Endothelial cell of umbilical vein (primary cell): Measurements from ENCODE around the gene CNP. TPM values are rescaled to one million over a fixed set of nuclear protein-coding genes. Genes with fewer than 3 reads are reported as not detected.

ENCODE experiments used
- BruUV-seq: library from RNA; stranded (reverse); fragments of 400-500 nt; replicated peaks from 2 replicates; lab custom pipeline; 2021; lab: Mats Ljungman, UMichigan
- CTCF ChIA-PET: fragments of 300-600, 350-600 bp; sonication (Branson Sonifier 250); formaldehyde crosslinking; loops from one replicate; lab custom pipeline; 2021; ENCODE audit warnings: antibody characterized with exemption, inconsistent platforms; lab: Charles Lee
- POLR2A ChIA-PET: fragments of 300-600, 350-600 bp; sonication (Branson Sonifier 250); formaldehyde crosslinking; loops from one replicate; lab custom pipeline; 2021; ENCODE audit warnings: antibody characterized with exemption, inconsistent platforms; lab: Charles Lee
- DNase-seq: peaks from one replicate; pipeline ENCODE4 v3.0.0-alpha.2; 2011; ENCODE audit warnings: low read depth, low spot score
- FAIRE-seq: peaks from 2 replicates; lab custom pipeline; 2011; peaks lifted over from hg19 to GRCh38; lab: Jason Lieb, UNC
- H2AFZ ChIP-seq: 2 replicates; pipeline ENCODE4 v1.6.0; 2012; ENCODE audit warnings: low read depth, low read length, control low read depth, inconsistent platforms
- H3K27ac ChIP-seq: 2 replicates; pipeline ENCODE4 v1.5.1; 2011; ENCODE audit warnings: low read depth, mild to moderate bottlenecking, control low read depth, low read length, moderate library complexity; ENCODE audit not compliant: insufficient read depth
- H3K27me3 ChIP-seq, 2 experiments: 2 replicates each; pipeline versions ENCODE4 v1.6.0 to v1.6.1; 2011; ENCODE audit warnings: low read length in 2 of 2, mixed read lengths in 1 of 2; ENCODE audit not compliant: control insufficient read depth in 2 of 2, insufficient read depth in 2 of 2
- H3K36me3 ChIP-seq, 2 experiments: 2 replicates in 1 of 2; 3 replicates in 1 of 2; pipeline ENCODE4 v1.5.1; 2011; ENCODE audit warnings: low read length in 2 of 2, mild to moderate bottlenecking in 1 of 2, moderate library complexity in 1 of 2; ENCODE audit not compliant: control insufficient read depth in 2 of 2, insufficient read depth in 2 of 2; ENCODE audit errors: extremely low read depth in 1 of 2
- H3K4me1 ChIP-seq: 3 replicates; pipeline ENCODE4 v1.5.1; 2011; ENCODE audit warnings: mild to moderate bottlenecking, low read length; ENCODE audit not compliant: control insufficient read depth, insufficient read depth; ENCODE audit errors: extremely low read depth
- H3K4me2 ChIP-seq: 2 replicates; pipeline ENCODE4 v1.6.1; 2011; ENCODE audit warnings: low read length, control low read depth, mixed read lengths; ENCODE audit not compliant: insufficient read depth
- H3K4me3 ChIP-seq, 3 experiments: fragments of 200-600 bp in 1 of 3; sonication (generic), shearing (Covaris generic) in 1 of 3; replicated peaks in 1 of 3; 2 replicates each; pipeline ENCODE4 v1.5.1; 2011 to 2016; ENCODE audit warnings: control low read depth in 3 of 3, low read length in 3 of 3, mild to moderate bottlenecking in 2 of 3, inconsistent platforms in 1 of 3, low read depth in 1 of 3, moderate library complexity in 1 of 3; ENCODE audit not compliant: insufficient read depth in 1 of 3
- H3K79me2 ChIP-seq: 2 replicates; pipeline ENCODE4 v1.6.0; 2012; ENCODE audit warnings: low read length, inconsistent platforms; ENCODE audit not compliant: control insufficient read depth, insufficient read depth
- H3K9ac ChIP-seq: replicated peaks from 2 replicates; pipeline ENCODE3; 2011; ENCODE audit warnings: low read length, control low read depth; ENCODE audit not compliant: insufficient read depth; ENCODE audit errors: extremely low read depth
- H3K9me1 ChIP-seq: replicated peaks from 3 replicates; pipeline ENCODE4 v1.6.0; 2011; ENCODE audit warnings: mild to moderate bottlenecking, low read length; ENCODE audit not compliant: control insufficient read depth, insufficient read depth; ENCODE audit errors: extremely low read depth
- H3K9me3 ChIP-seq: replicated peaks from 2 replicates; pipeline ENCODE4 v1.5.1; 2012; ENCODE audit warnings: low read length, inconsistent platforms; ENCODE audit not compliant: control insufficient read depth, insufficient read depth
- H4K20me1 ChIP-seq: replicated peaks from 2 replicates; pipeline ENCODE3; 2011; ENCODE audit warnings: mild to moderate bottlenecking, low read length; ENCODE audit not compliant: control insufficient read depth, insufficient read depth; ENCODE audit errors: extremely low read depth
- EZH2 ChIP-seq: IDR thresholded peaks from 2 replicates; pipeline ENCODE4 v1.6.1; 2012; ENCODE audit warnings: borderline replicate concordance, low read depth, mild to moderate bottlenecking, moderate library complexity, low read length, inconsistent platforms; ENCODE audit not compliant: severe bottlenecking
- FOS ChIP-seq: IDR thresholded peaks from 2 replicates; pipeline ENCODE4 v1.6.1; 2011; ENCODE audit warnings: mild to moderate bottlenecking, low read length, moderate library complexity, borderline replicate concordance; ENCODE audit not compliant: insufficient read depth
- GATA2 ChIP-seq: IDR thresholded peaks from 2 replicates; pipeline ENCODE4 v1.7.0; 2011; ENCODE audit warnings: low read depth, mild to moderate bottlenecking, moderate library complexity, mixed read lengths, low read length; ENCODE audit not compliant: insufficient read length, insufficient read depth
- JUN ChIP-seq: IDR thresholded peaks from 2 replicates; pipeline ENCODE4 v1.6.1; 2011; ENCODE audit warnings: borderline replicate concordance, low read depth; ENCODE audit not compliant: insufficient read length, insufficient read depth
- MYC ChIP-seq: IDR thresholded peaks from one replicate; pipeline ENCODE4 v1.6.1; 2011; ENCODE audit warnings: mild to moderate bottlenecking, low read depth, low read length
- POLR2A ChIP-seq: IDR thresholded peaks from 2 replicates; pipeline ENCODE4 v1.6.1; 2012; ENCODE audit warnings: low read depth, mild to moderate bottlenecking, control low read depth, low read length
- POLR2AphosphoS5 ChIP-seq: IDR thresholded peaks from 2 replicates; pipeline ENCODE4 v1.6.1; 2012; ENCODE audit warnings: low read depth, mild to moderate bottlenecking, control low read depth, low read length, moderate library complexity; ENCODE audit not compliant: insufficient read depth
- dilution Hi-C: fragments of 300-500 bp; cut with MboI; formaldehyde crosslinking; loops from one replicate; pipeline ENCODE4 v1.15.0; 2019; ENCODE audit warnings: low sequenced_read_pairs; ENCODE audit not compliant: extremely low pct_ligation_motif_present
- intact Hi-C: fragments of 100-400 bp; cut with micrococcal nuclease; formaldehyde crosslinking; loops from one replicate; pipeline ENCODE4 v1.10.0; 2022
- polyA plus RNA-seq, 4 experiments: library from polyadenylated mRNA; depleted of rRNA in 3 of 4; stranded (reverse) in 3 of 4; unstranded in 1 of 4; fragments of >200 nt; gene quantifications; 2 replicates each; pipeline versions ENCODE4 v1.2.1 to v1.2.3, GENCODE V29; 2011 to 2012; ENCODE audit warnings: missing spikeins in 1 of 4
- total RNA-seq: library from RNA; stranded (reverse); gene quantifications from 2 replicates; pipeline ENCODE4 v1.2.3, GENCODE V29; 2021
- TF ChIP-seq, protein P1 (sequence below), 2 donors: IDR thresholded peaks; 1 replicate in 1 of 2; 2 replicates in 1 of 2; pipeline ENCODE4 v1.5.1; 2011; ENCODE audit warnings: low read length in 2 of 2, mild to moderate bottlenecking in 2 of 2, moderate library complexity in 2 of 2, control low read depth in 1 of 2, inconsistent platforms in 1 of 2, low read depth in 1 of 2; ENCODE audit not compliant: insufficient read depth in 1 of 2; ENCODE audit errors: extremely low read depth in 1 of 2
- TF ChIP-seq, protein P2 (sequence below): IDR thresholded peaks from 2 replicates; pipeline ENCODE4 v1.6.1; 2011; ENCODE audit not compliant: insufficient read depth, insufficient read length

Gene CNP
- total and polyA plus RNA-seq, 2 donors (not counting 3 experiments of a cell fraction or from before 2014, with no cell fraction given) = 49.4 to 84.9 TPM

DNA sequence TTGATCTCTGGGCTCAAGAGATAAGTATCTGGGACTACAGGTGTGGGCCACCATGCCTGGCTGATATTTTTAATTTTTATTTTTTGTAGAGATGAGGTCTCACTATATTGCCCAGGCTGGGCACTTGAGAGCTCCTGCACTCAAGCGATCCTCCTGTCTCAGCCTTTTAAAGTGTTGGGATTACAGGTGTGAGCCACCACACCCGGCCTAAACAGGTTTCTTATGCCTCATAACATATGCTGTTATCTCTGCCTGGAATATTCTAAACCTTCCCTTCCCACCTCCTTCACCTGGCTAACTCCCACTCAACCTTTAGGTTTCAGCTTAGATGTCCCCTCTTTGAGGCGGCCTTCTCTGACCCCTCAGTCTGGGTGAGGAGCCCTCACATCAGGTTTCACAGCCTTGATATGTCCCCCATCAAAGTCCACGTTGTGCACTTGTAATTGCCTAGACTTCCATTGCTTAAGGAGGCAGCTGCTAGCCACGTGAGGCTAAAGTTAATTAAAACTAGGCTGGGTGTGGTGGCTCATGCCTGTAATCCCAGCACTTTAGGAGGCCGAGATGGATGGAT, 8.6 kb upstream of the CNP start:
- H3K4me2 ChIP-seq = no peak overlapping the region
- H3K27me3 ChIP-seq = no peaks in the 10 kb centered on the region
- no peak overlapping the region for H3K4me3 ChIP-seq
- CTCF ChIA-PET = interaction anchor here (0.7 to 4.1 kb wide), 8 partner anchors 8 to 262 kb away, joined by 3 to 28 read pairs (median 6); partner anchors contain the start of genes ACLY and ODAD4
- peaks cover 9% of the 10 kb centered on the region for H3K4me1 ChIP-seq
- no peak for DNase-seq
- H3K9ac ChIP-seq = no peak overlapping the region
- no peaks in the 10 kb centered on the region for H3K79me2 ChIP-seq
- H3K9me1 ChIP-seq = no peaks in the 10 kb centered on the region
- FAIRE-seq = no peak
- H3K27ac ChIP-seq = no peak overlapping the region
- no peaks in the 10 kb centered on the region for H3K36me3 ChIP-seq
- H2AFZ ChIP-seq = no peak overlapping the region
- dilution Hi-C loops = loop anchor here (25.0 kb wide), 1 partner anchor 154 kb away; the partner anchor contains the start of genes DHX58, HSPB9 and KAT2A
- H3K9me3 ChIP-seq = no peaks in the 10 kb centered on the region
- POLR2A ChIA-PET = interaction anchor here (0.6 kb wide), 1 partner anchor 146 kb away, joined by 3 read pairs; no protein-coding TSS in a partner anchor
- H4K20me1 ChIP-seq = no peaks in the 10 kb centered on the region
- no TSS peak for BruUV-seq
- intact Hi-C loops = loop anchor here (5.0 kb wide), 1 partner anchor 146 kb away; the partner anchor contains the start of genes FKBP10 and P3H4
- no peak for TF ChIP-seq EZH2

DNA sequence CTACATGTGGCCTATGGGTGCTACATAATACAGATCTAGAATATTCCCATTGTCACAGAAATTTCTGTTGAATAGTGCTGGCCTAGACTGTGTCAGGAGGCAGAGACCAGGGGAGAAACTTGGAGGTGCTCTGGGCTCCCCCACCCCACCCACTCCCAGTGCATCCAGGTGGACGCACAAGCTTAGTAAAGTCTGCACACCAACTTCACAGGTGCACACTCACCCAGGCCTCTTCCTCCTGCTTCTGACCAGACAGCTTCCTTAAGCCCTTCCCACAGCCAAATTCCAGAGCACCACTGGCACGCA, 7.6 kb upstream of the CNP start:
- Histone ChIP-seq H3K9me1 (no peaks in the 10 kb centered on the region), H3K4me2 (no peak overlapping the region), H3K4me3 (no peak overlapping the region), H3K9me3 (no peaks in the 10 kb centered on the region), H3K9ac (no peak overlapping the region), H3K27me3 (no peaks in the 10 kb centered on the region), H3K36me3 (no peaks in the 10 kb centered on the region), H3K79me2 (no peaks in the 10 kb centered on the region), H3K4me1 (peaks cover 9% of the 10 kb centered on the region), H4K20me1 (no peaks in the 10 kb centered on the region), H2AFZ (no peak overlapping the region), H3K27ac (no peak overlapping the region)
- TF ChIP-seq EZH2 (no peak), JUN (no peak), MYC (no peak), POLR2AphosphoS5 (no peak), POLR2A (no peak), FOS (no peak), GATA2 (no peak)
- TF ChIP-seq, protein P1, sequence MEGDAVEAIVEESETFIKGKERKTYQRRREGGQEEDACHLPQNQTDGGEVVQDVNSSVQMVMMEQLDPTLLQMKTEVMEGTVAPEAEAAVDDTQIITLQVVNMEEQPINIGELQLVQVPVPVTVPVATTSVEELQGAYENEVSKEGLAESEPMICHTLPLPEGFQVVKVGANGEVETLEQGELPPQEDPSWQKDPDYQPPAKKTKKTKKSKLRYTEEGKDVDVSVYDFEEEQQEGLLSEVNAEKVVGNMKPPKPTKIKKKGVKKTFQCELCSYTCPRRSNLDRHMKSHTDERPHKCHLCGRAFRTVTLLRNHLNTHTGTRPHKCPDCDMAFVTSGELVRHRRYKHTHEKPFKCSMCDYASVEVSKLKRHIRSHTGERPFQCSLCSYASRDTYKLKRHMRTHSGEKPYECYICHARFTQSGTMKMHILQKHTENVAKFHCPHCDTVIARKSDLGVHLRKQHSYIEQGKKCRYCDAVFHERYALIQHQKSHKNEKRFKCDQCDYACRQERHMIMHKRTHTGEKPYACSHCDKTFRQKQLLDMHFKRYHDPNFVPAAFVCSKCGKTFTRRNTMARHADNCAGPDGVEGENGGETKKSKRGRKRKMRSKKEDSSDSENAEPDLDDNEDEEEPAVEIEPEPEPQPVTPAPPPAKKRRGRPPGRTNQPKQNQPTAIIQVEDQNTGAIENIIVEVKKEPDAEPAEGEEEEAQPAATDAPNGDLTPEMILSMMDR (IDR thresholded peaks at IDR 0.05; ENCODE audit: extremely low read depth in 1 of 2, insufficient read depth in 1 of 2, low read depth in 1 of 2, low read length in 2 of 2) = no peak
- TF ChIP-seq, protein P2, sequence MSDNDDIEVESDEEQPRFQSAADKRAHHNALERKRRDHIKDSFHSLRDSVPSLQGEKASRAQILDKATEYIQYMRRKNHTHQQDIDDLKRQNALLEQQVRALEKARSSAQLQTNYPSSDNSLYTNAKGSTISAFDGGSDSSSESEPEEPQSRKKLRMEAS = no peak
- FAIRE-seq (no peak), DNase-seq (no peak)
- no TSS peak for BruUV-seq
- CTCF ChIA-PET = interaction anchor here (0.6 to 4.1 kb wide), 24 partner anchors 9 to 263 kb away, joined by 3 to 28 read pairs (median 4); partner anchors contain the start of genes ACLY, DHX58, KLHL11 and ODAD4
- intact Hi-C loops = loop anchor here (1.0 to 5.0 kb wide), 4 partner anchors 29 to 221 kb away; partner anchors contain the start of genes FKBP10, ODAD4 and P3H4
- POLR2A ChIA-PET = interaction anchor here (0.6 to 1.0 kb wide), 3 partner anchors 40 to 145 kb away, joined by 3 read pairs; partner anchors contain the start of genes ACLY and NKIRAS2
- dilution Hi-C loops = loop anchor here (25.0 kb wide), 1 partner anchor 153 kb away; the partner anchor contains the start of genes DHX58, HSPB9 and KAT2A
